ENCODE measurements around the gene C17orf113.

C17orf113 gene

GRCh38 chr17:42005166-42005565, 45.2 kb downstream of the C17orf113 start:
- TF ChIP-seq CTCF (IDR thresholded peaks at IDR 0.05; ENCODE audit: low read depth, low read length, missing control alignments) = no peak
- H3K4me3 ChIP-seq (replicated peaks; ENCODE audit: low read depth, low read length) = no peak overlapping the region
- no peak for DNase-seq (ENCODE audit: extremely low read depth, low read depth)

- DNase-seq (ENCODE audit: extremely low read depth, low read depth) = no peak
- no peak overlapping the region for H3K4me3 ChIP-seq (replicated peaks; ENCODE audit: low read depth, low read length)
- TF ChIP-seq CTCF (IDR thresholded peaks at IDR 0.05; ENCODE audit: low read depth, low read length, missing control alignments) = no peak
Observed at GRCh38 chr17:42002792-42003301, 47.6 kb downstream of the C17orf113 start.

GRCh38 chr17:42002175-42002791, 48.1 kb downstream of the C17orf113 start:
- H3K4me3 ChIP-seq (replicated peaks; ENCODE audit: low read depth, low read length) = no peak overlapping the region
- no peak for DNase-seq (ENCODE audit: extremely low read depth, low read depth)
- no peak for TF ChIP-seq CTCF (IDR thresholded peaks at IDR 0.05; ENCODE audit: low read depth, low read length, missing control alignments)

- no peak for DNase-seq (ENCODE audit: extremely low read depth, low read depth)
- H3K4me3 ChIP-seq (replicated peaks; ENCODE audit: low read depth, low read length) = no peak overlapping the region
- TF ChIP-seq CTCF (IDR thresholded peaks at IDR 0.05; ENCODE audit: low read depth, low read length, missing control alignments) = no peak
Observed at GRCh38 chr17:42001729-42002128, 48.7 kb downstream of the C17orf113 start.

GRCh38 chr17:42000413-42001133, 49.8 kb downstream of the C17orf113 start:
- TF ChIP-seq CTCF (IDR thresholded peaks at IDR 0.05; ENCODE audit: low read depth, low read length, missing control alignments) = no peak
- H3K4me3 ChIP-seq (replicated peaks; ENCODE audit: low read depth, low read length) = no peak overlapping the region
- DNase-seq (ENCODE audit: extremely low read depth, low read depth) = no peak

- no peak overlapping the region for H3K4me3 ChIP-seq (replicated peaks; ENCODE audit: low read depth, low read length)
- no peak for DNase-seq (ENCODE audit: extremely low read depth, low read depth)
- no peak for TF ChIP-seq CTCF (IDR thresholded peaks at IDR 0.05; ENCODE audit: low read depth, low read length, missing control alignments)
Observed at GRCh38 chr17:41998497-41998896, 51.9 kb downstream of the C17orf113 start.
